Measurements from ENCODE around the gene NFIA. TPM values are rescaled to one million over a fixed set of nuclear protein-coding genes. Genes with fewer than 3 reads are reported as not detected.

The NFIA gene
- total and polyA plus RNA-seq, 9 of the 15 experiments (the other 6 are each of a cell fraction or from before 2014, with no cell fraction given) = 5.3 to 24.9 (median 9.8) TPM

GRCh38 chr1:61120998-61121397, 38.6 kb downstream of the NFIA start (continued):
- TF ChIP-seq, protein P1, sequence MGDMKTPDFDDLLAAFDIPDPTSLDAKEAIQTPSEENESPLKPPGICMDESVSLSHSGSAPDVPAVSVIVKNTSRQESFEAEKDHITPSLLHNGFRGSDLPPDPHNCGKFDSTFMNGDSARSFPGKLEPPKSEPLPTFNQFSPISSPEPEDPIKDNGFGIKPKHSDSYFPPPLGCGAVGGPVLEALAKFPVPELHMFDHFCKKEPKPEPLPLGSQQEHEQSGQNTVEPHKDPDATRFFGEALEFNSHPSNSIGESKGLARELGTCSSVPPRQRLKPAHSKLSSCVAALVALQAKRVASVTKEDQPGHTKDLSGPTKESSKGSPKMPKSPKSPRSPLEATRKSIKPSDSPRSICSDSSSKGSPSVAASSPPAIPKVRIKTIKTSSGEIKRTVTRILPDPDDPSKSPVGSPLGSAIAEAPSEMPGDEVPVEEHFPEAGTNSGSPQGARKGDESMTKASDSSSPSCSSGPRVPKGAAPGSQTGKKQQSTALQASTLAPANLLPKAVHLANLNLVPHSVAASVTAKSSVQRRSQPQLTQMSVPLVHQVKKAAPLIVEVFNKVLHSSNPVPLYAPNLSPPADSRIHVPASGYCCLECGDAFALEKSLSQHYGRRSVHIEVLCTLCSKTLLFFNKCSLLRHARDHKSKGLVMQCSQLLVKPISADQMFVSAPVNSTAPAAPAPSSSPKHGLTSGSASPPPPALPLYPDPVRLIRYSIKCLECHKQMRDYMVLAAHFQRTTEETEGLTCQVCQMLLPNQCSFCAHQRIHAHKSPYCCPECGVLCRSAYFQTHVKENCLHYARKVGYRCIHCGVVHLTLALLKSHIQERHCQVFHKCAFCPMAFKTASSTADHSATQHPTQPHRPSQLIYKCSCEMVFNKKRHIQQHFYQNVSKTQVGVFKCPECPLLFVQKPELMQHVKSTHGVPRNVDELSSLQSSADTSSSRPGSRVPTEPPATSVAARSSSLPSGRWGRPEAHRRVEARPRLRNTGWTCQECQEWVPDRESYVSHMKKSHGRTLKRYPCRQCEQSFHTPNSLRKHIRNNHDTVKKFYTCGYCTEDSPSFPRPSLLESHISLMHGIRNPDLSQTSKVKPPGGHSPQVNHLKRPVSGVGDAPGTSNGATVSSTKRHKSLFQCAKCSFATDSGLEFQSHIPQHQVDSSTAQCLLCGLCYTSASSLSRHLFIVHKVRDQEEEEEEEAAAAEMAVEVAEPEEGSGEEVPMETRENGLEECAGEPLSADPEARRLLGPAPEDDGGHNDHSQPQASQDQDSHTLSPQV (IDR thresholded peaks at IDR 0.05) = peak; percentile 70
- no peak for TF ChIP-seq NCOA1 (IDR thresholded peaks at IDR 0.05; ENCODE audit: low read depth)
- peak; percentile 90 for TF ChIP-seq IRF9 (tag; IDR thresholded peaks at IDR 0.05)
- TF ChIP-seq, protein P2, sequence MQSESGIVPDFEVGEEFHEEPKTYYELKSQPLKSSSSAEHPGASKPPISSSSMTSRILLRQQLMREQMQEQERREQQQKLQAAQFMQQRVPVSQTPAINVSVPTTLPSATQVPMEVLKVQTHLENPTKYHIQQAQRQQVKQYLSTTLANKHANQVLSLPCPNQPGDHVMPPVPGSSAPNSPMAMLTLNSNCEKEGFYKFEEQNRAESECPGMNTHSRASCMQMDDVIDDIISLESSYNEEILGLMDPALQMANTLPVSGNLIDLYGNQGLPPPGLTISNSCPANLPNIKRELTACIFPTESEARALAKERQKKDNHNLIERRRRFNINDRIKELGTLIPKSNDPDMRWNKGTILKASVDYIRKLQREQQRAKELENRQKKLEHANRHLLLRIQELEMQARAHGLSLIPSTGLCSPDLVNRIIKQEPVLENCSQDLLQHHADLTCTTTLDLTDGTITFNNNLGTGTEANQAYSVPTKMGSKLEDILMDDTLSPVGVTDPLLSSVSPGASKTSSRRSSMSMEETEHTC (IDR thresholded peaks at IDR 0.05) = peak; percentile 15; the same call in 1 of the 2 replicates
- peak; percentile 30; the same call in 1 of the 2 replicates for TF ChIP-seq ZNF175 (CRISPR knock-in tag; IDR thresholded peaks at IDR 0.05; ENCODE audit: low read depth)
